ENCODE data around the gene INSM2. TPM values are rescaled to one million over a fixed set of nuclear protein-coding genes. Genes with fewer than 3 reads are reported as not detected.

Gene INSM2
- total RNA-seq, 2 experiments from 2014 or later, result 0.09 TPM; not detected in 1

GRCh38 chr14:35526962-35527361 is 7.0 kb upstream of the INSM2 start:
- Histone ChIP-seq H3K9me2 (ENCODE audit: insufficient read depth, low read length) (no peaks in the 10 kb centered on the region), H3K4me1 (ENCODE audit: insufficient read depth, low read length, poor library complexity, severe bottlenecking) (no peaks in the 10 kb centered on the region), H3K27ac (ENCODE audit: low read depth, low read length, poor library complexity, severe bottlenecking) (no peak overlapping the region), H3K9me3 (ENCODE audit: low read length) (no peaks in the 10 kb centered on the region), H4K20me1 (ENCODE audit: insufficient read depth, low read length) (no peaks in the 10 kb centered on the region), H3K4me3 (ENCODE audit: low read depth, low read length, poor library complexity, severe bottlenecking) (no peak overlapping the region), H2AFZ (ENCODE audit: low read length) (no peak overlapping the region), H3K79me2 (ENCODE audit: insufficient read depth, low read depth, low read length) (no peaks in the 10 kb centered on the region), H3K4me2 (ENCODE audit: low read length) (no peak overlapping the region), H3K36me3 (ENCODE audit: insufficient read depth, low read length) (no peaks in the 10 kb centered on the region)
- TF ChIP-seq CTCF (conservative IDR thresholded peaks at IDR 0.05; ENCODE audit: low read length) (no peak), EZH2phosphoT487 (IDR thresholded peaks at IDR 0.05; ENCODE audit: borderline replicate concordance, low read depth, low read length) (no peak)
- DNase-seq (ENCODE audit: low spot score), result no peak
- CTCF ChIA-PET (ENCODE audit: unreplicated experiment), result no interaction called here
- POLR2A ChIA-PET, result interaction anchor here (0.7 to 1.0 kb wide), 2 partner anchors 49 to 197 kb away, joined by 3 to 6 read pairs; no protein-coding TSS in a partner anchor
- BruUV-seq (replicated peaks), result no TSS peak
- intact Hi-C loops (cut with micrococcal nuclease; ENCODE audit: unreplicated experiment), result no loop called here

- BruUV-seq (replicated peaks), result no TSS peak
- ChIA-PET POLR2A (interaction anchor here (0.5 to 1.3 kb wide), 3 partner anchors 11 to 283 kb away, joined by 3 to 4 read pairs (median 3); no protein-coding TSS in a partner anchor), CTCF (ENCODE audit: unreplicated experiment) (no interaction called here)
- no peak overlapping the region for H2AFZ ChIP-seq (ENCODE audit: low read length)
- no peak overlapping the region for H3K4me2 ChIP-seq (ENCODE audit: low read length)
- peaks cover 5% of the 10 kb centered on the region for H3K4me1 ChIP-seq (ENCODE audit: insufficient read depth, low read length, poor library complexity, severe bottlenecking)
- H3K27ac ChIP-seq (ENCODE audit: low read depth, low read length, poor library complexity, severe bottlenecking), result no peak overlapping the region
- no peaks in the 10 kb centered on the region for H3K79me2 ChIP-seq (ENCODE audit: insufficient read depth, low read depth, low read length)
- no peaks in the 10 kb centered on the region for H3K36me3 ChIP-seq (ENCODE audit: insufficient read depth, low read length)
- TF ChIP-seq CTCF (conservative IDR thresholded peaks at IDR 0.05; ENCODE audit: low read length) (no peak), EZH2phosphoT487 (IDR thresholded peaks at IDR 0.05; ENCODE audit: borderline replicate concordance, low read depth, low read length) (no peak)
- intact Hi-C loops (cut with micrococcal nuclease; ENCODE audit: unreplicated experiment), result loop anchor here (5.0 kb wide), 1 partner anchor 155 kb away; no protein-coding TSS in a partner anchor
- no peaks in the 10 kb centered on the region for H3K9me3 ChIP-seq (ENCODE audit: low read length)
- DNase-seq (ENCODE audit: low spot score), result no peak
- no peaks in the 10 kb centered on the region for H4K20me1 ChIP-seq (ENCODE audit: insufficient read depth, low read length)
- no peak overlapping the region for H3K4me3 ChIP-seq (ENCODE audit: low read depth, low read length, poor library complexity, severe bottlenecking)
- no peaks in the 10 kb centered on the region for H3K9me2 ChIP-seq (ENCODE audit: insufficient read depth, low read length)
Measured at GRCh38 chr14:35531960-35532747, 1.8 kb upstream of the INSM2 start.

Measured in OCI-LY7 (cell line).